ENCODE measurements around the gene SINHCAF. TPM values are rescaled to one million over a fixed set of nuclear protein-coding genes. Genes with fewer than 3 reads are reported as not detected.

The SINHCAF gene
- polyA plus RNA-seq, 1 donor from 2014 or later = 126 TPM

GRCh38 chr12:31322801-31323207 is 3.1 kb downstream of the SINHCAF start:
- no peaks in the 10 kb centered on the region for H3K36me3 Mint-ChIP-seq
- H3K4me3 Mint-ChIP-seq = peak overlapping the region; percentile 89 to 99 (median 98)
- peaks cover 1% of the 10 kb centered on the region for H3K27me3 Mint-ChIP-seq
- no peaks in the 10 kb centered on the region for H3K9me3 Mint-ChIP-seq
- H3K27ac Mint-ChIP-seq = peak overlapping the region; percentile 90 to 99 (median 99)
- H3K4me1 Mint-ChIP-seq = peaks cover 46 to 61% (median 58%) of the 10 kb centered on the region in 3 donors

- Mint-ChIP-seq H3K36me3 (no peaks in the 10 kb centered on the region), H3K27ac (peak overlapping the region; percentile 90 to 99 (median 91)), H3K4me1 (peaks cover 53 to 68% (median 66%) of the 10 kb centered on the region in 3 donors), H3K27me3 (peaks cover 1% of the 10 kb centered on the region), H3K4me3 (peak overlapping the region; percentile 32 to 90 (median 78)), H3K9me3 (no peaks in the 10 kb centered on the region)
These were observed 4.1 kb downstream of the SINHCAF start for GRCh38 chr12:31321897-31322228.

- Mint-ChIP-seq H3K4me3 (peak overlapping the region; percentile 32 to 90 (median 78)), H3K27me3 (peaks cover 1% of the 10 kb centered on the region), H3K27ac (peak overlapping the region; percentile 90 to 99 (median 91)), H3K9me3 (no peaks in the 10 kb centered on the region), H3K36me3 (no peaks in the 10 kb centered on the region), H3K4me1 (peaks cover 56 to 71% (median 62%) of the 10 kb centered on the region in 3 donors)
These were observed 4.6 kb downstream of the SINHCAF start for GRCh38 chr12:31321186-31321896.

- Mint-ChIP-seq H3K27me3 (no peaks in the 10 kb centered on the region), H3K4me1 (peaks cover 72 to 75% (median 72%) of the 10 kb centered on the region in 3 donors), H3K27ac (peak overlapping the region; percentile 24 to 91 (median 90)), H3K36me3 (no peaks in the 10 kb centered on the region), H3K4me3 (peak overlapping the region; percentile 31 to 95 (median 91)), H3K9me3 (no peaks in the 10 kb centered on the region)
These were observed 7.2 kb downstream of the SINHCAF start for GRCh38 chr12:31318657-31319269.

GRCh38 chr12:31317471-31318395 is 8.2 kb downstream of the SINHCAF start:
- no peaks in the 10 kb centered on the region for H3K27me3 Mint-ChIP-seq
- H3K4me3 Mint-ChIP-seq = peak overlapping the region; percentile 83 to 95 (median 91)
- no peaks in the 10 kb centered on the region for H3K36me3 Mint-ChIP-seq

GRCh38 chr12:31316891-31317290 is 9.1 kb downstream of the SINHCAF start:
- Mint-ChIP-seq H3K27ac (peak overlapping the region; percentile 60 to 91 (median 90)), H3K4me3 (peak overlapping the region; percentile 83 to 95 (median 91)), H3K27me3 (no peaks in the 10 kb centered on the region), H3K9me3 (peaks cover 0 to 3% (median 0%) of the 10 kb centered on the region in 3 donors), H3K36me3 (peaks cover 4% of the 10 kb centered on the region), H3K4me1 (peaks cover 68 to 73% (median 73%) of the 10 kb centered on the region in 3 donors)

More at GRCh38 chr12:31317471-31318395, 8.2 kb downstream of the SINHCAF start:
- peaks cover 68 to 73% (median 72%) of the 10 kb centered on the region in 3 donors for H3K4me1 Mint-ChIP-seq
- H3K27ac Mint-ChIP-seq = peak overlapping the region; percentile 60 to 91 (median 90)
- no peaks in the 10 kb centered on the region for H3K9me3 Mint-ChIP-seq

GRCh38 chr12:31315784-31316465 is 10.0 kb downstream of the SINHCAF start:
- peak overlapping the region in 1 of 4 donors; percentile 35 for H3K4me3 Mint-ChIP-seq
- no peak overlapping the region for H3K27ac Mint-ChIP-seq
- peaks cover 60 to 68% (median 67%) of the 10 kb centered on the region in 3 donors for H3K4me1 Mint-ChIP-seq
- no peaks in the 10 kb centered on the region for H3K27me3 Mint-ChIP-seq
- peaks cover 4% of the 10 kb centered on the region for H3K36me3 Mint-ChIP-seq
- H3K9me3 Mint-ChIP-seq = peaks cover 0 to 3% (median 0%) of the 10 kb centered on the region in 3 donors

GRCh38 chr12:31315044-31315715 is 10.8 kb downstream of the SINHCAF start:
- H3K27me3 Mint-ChIP-seq = no peaks in the 10 kb centered on the region
- H3K27ac Mint-ChIP-seq = peak overlapping the region in 2 of 3 donors; percentile 21 to 43
- peaks cover 57 to 66% (median 66%) of the 10 kb centered on the region in 3 donors for H3K4me1 Mint-ChIP-seq
- H3K9me3 Mint-ChIP-seq = peaks cover 0 to 3% (median 0%) of the 10 kb centered on the region in 3 donors
- peak overlapping the region in 1 of 4 donors; percentile 44 for H3K4me3 Mint-ChIP-seq
- H3K36me3 Mint-ChIP-seq = peaks cover 4% of the 10 kb centered on the region

GRCh38 chr12:31312431-31312830 is 13.5 kb downstream of the SINHCAF start:
- H3K4me3 Mint-ChIP-seq = no peak overlapping the region
- H3K4me1 Mint-ChIP-seq = peaks cover 49 to 58% (median 52%) of the 10 kb centered on the region in 3 donors
- H3K27me3 Mint-ChIP-seq = no peaks in the 10 kb centered on the region
- peaks cover 4% of the 10 kb centered on the region for H3K36me3 Mint-ChIP-seq
- H3K27ac Mint-ChIP-seq = peak overlapping the region in 2 of 3 donors; percentile 9 to 22
- peaks cover 0 to 3% (median 0%) of the 10 kb centered on the region in 3 donors for H3K9me3 Mint-ChIP-seq

- Mint-ChIP-seq H3K4me1 (peaks cover 42 to 60% (median 46%) of the 10 kb centered on the region in 3 donors), H3K4me3 (peak overlapping the region in 1 of 4 donors; percentile 58), H3K27ac (peak overlapping the region in 2 of 3 donors; percentile 9 to 22), H3K36me3 (peaks cover 4% of the 10 kb centered on the region), H3K9me3 (peaks cover 0 to 3% (median 0%) of the 10 kb centered on the region in 3 donors), H3K27me3 (no peaks in the 10 kb centered on the region)
These were observed 14.2 kb downstream of the SINHCAF start for GRCh38 chr12:31311634-31312258.

- H3K9me3 Mint-ChIP-seq = peaks cover 0 to 3% (median 0%) of the 10 kb centered on the region in 3 donors
- peaks cover 42 to 66% (median 45%) of the 10 kb centered on the region in 3 donors for H3K4me1 Mint-ChIP-seq
- H3K27ac Mint-ChIP-seq = peak overlapping the region in 1 of 3 donors; percentile 49
- no peak overlapping the region for H3K4me3 Mint-ChIP-seq
- peaks cover 4% of the 10 kb centered on the region for H3K36me3 Mint-ChIP-seq
- no peaks in the 10 kb centered on the region for H3K27me3 Mint-ChIP-seq
These were observed 15.5 kb downstream of the SINHCAF start for GRCh38 chr12:31310488-31310887.

GRCh38 chr12:31309279-31309678 is 16.7 kb downstream of the SINHCAF start:
- Mint-ChIP-seq H3K27me3 (no peaks in the 10 kb centered on the region), H3K9me3 (peaks cover 0 to 3% (median 0%) of the 10 kb centered on the region in 3 donors), H3K4me3 (no peak overlapping the region), H3K36me3 (peaks cover 4% of the 10 kb centered on the region), H3K27ac (peak overlapping the region in 2 of 3 donors; percentile 46 to 61), H3K4me1 (peaks cover 39 to 67% (median 45%) of the 10 kb centered on the region in 3 donors)

- H3K27me3 Mint-ChIP-seq = no peaks in the 10 kb centered on the region
- H3K9me3 Mint-ChIP-seq = peaks cover 0 to 3% (median 0%) of the 10 kb centered on the region in 3 donors
- H3K4me1 Mint-ChIP-seq = peaks cover 38 to 72% (median 51%) of the 10 kb centered on the region in 3 donors
- peak overlapping the region; percentile 46 to 66 (median 50) for H3K27ac Mint-ChIP-seq
- no peak overlapping the region for H3K4me3 Mint-ChIP-seq
- peaks cover 4% of the 10 kb centered on the region for H3K36me3 Mint-ChIP-seq
These were observed 17.8 kb downstream of the SINHCAF start for GRCh38 chr12:31308116-31308515.
